Left colon (tissue), 2 donors: ENCODE data around the gene ROPN1. TPM values are rescaled to one million over a fixed set of nuclear protein-coding genes. Genes with fewer than 3 reads are reported as not detected.
"Not testable (repeated sequence)": the region's sequence is repeated elsewhere in the genome, so short reads cannot be mapped to it uniquely, and the experiment has no call there.

ENCODE experiments used
- ATAC-seq: fragments of 200-7000 bp; cut with Tn5 transposase; one replicate; pipeline ENCODE4 v1.9.1; 2020; ENCODE audit warnings: mild to moderate bottlenecking, moderate library complexity
- DNase-seq, 2 donors: peaks; one replicate each; pipeline ENCODE4 v3.0.0-alpha.2; 2020
- intact Hi-C, 2 donors: fragments of 100-400 bp; cut with DNase I in 1 of 2; cut with micrococcal nuclease in 1 of 2; formaldehyde crosslinking; loops; one replicate each; pipeline versions ENCODE4 v1.11.2 to v1.14.0; 2022; cut with DNase I, micrococcal nuclease
- total RNA-seq, 2 donors: library from RNA; stranded (reverse); fragmentation: NEBNext Ultra II Directional; extraction: Animal tissue kit (Norgen Biotek cat#: 25700); gene quantifications; one replicate each; pipeline ENCODE4 v1.2.1, GENCODE V29; 2021
- donor health status: DM: no; HTN: no; CAD: no.
- donor health status: DM: yes; HTN: yes; CAD: no.

ROPN1 gene
- total RNA-seq, 2 donors from 2014 or later: 2.0 to 3.2 TPM

GRCh38 chr3:124007186-124007585, 15.3 kb upstream of the ROPN1 start:
- no peak for ATAC-seq
- DNase-seq: no peak
- intact Hi-C loops: no loop called here

- intact Hi-C loops: not testable (repeated sequence)
- ATAC-seq: peak; percentile 32
Observed at GRCh38 chr3:124002405-124003079, 10.6 kb upstream of the ROPN1 start.

GRCh38 chr3:124001366-124001765, 9.4 kb upstream of the ROPN1 start:
- ATAC-seq, intact Hi-C loops, DNase-seq: not testable (repeated sequence)

More at GRCh38 chr3:124002405-124003079, 10.6 kb upstream of the ROPN1 start:
- not testable (repeated sequence) for DNase-seq

- intact Hi-C loops: no loop called here
- no peak for DNase-seq
- ATAC-seq: no peak
Observed at GRCh38 chr3:123997543-123997942, 5.6 kb upstream of the ROPN1 start.

- intact Hi-C loops: no loop called here
- ATAC-seq (no peak), DNase-seq (no peak)
Observed at GRCh38 chr3:123993818-123994217, 1.9 kb upstream of the ROPN1 start.

GRCh38 chr3:123986427-123986826, 5.5 kb downstream of the ROPN1 start:
- DNase-seq: no peak
- intact Hi-C loops: no loop called here
- ATAC-seq: no peak

GRCh38 chr3:123984957-123985356, 7.0 kb downstream of the ROPN1 start:
- intact Hi-C loops: no loop called here
- no peak for DNase-seq
- ATAC-seq: peak; percentile 79

GRCh38 chr3:123984350-123984749, 7.6 kb downstream of the ROPN1 start:
- intact Hi-C loops: no loop called here
- DNase-seq (no peak), ATAC-seq (no peak)

- intact Hi-C loops: not testable (repeated sequence)
- ATAC-seq: peak; percentile 69
- peak in 1 of 2 donors; percentile 24 for DNase-seq
Observed at GRCh38 chr3:123981317-123981716, 10.6 kb downstream of the ROPN1 start.

- intact Hi-C loops: no loop called here
- no peak for ATAC-seq
Observed at GRCh38 chr3:123980539-123980938, 11.4 kb downstream of the ROPN1 start.

GRCh38 chr3:123979525-123980501, 12.1 kb downstream of the ROPN1 start:
- ATAC-seq (peak; percentile 79), DNase-seq (peak; percentile 24 to 38)
- intact Hi-C loops: not testable (repeated sequence)

More at GRCh38 chr3:123980539-123980938, 11.4 kb downstream of the ROPN1 start:
- DNase-seq: no peak

GRCh38 chr3:123976904-123977303, 15.0 kb downstream of the ROPN1 start:
- ATAC-seq, intact Hi-C loops, DNase-seq: not testable (repeated sequence)

- intact Hi-C loops, DNase-seq: not testable (repeated sequence)
- ATAC-seq: peak; percentile 27
Observed at GRCh38 chr3:123976181-123976898, 15.6 kb downstream of the ROPN1 start.

- DNase-seq, ATAC-seq, intact Hi-C loops: not testable (repeated sequence)
Observed at GRCh38 chr3:123975030-123975429, 16.9 kb downstream of the ROPN1 start.

GRCh38 chr3:123971406-123971805, 20.5 kb downstream of the ROPN1 start:
- intact Hi-C loops: no loop called here
- DNase-seq: no peak
- no peak for ATAC-seq

- DNase-seq, ATAC-seq, intact Hi-C loops: not testable (repeated sequence)
Observed at GRCh38 chr3:123967260-123967659, 24.7 kb downstream of the ROPN1 start.

- peak; percentile 29 for ATAC-seq
- DNase-seq, intact Hi-C loops: not testable (repeated sequence)
Observed at GRCh38 chr3:123966799-123967198, 25.1 kb downstream of the ROPN1 start.

- ATAC-seq, DNase-seq, intact Hi-C loops: not testable (repeated sequence)
Observed at GRCh38 chr3:123964793-123965192, 27.1 kb downstream of the ROPN1 start.

- intact Hi-C loops: no loop called here
- ATAC-seq: no peak
- DNase-seq: no peak
Observed at GRCh38 chr3:123961508-123961856, 30.4 kb downstream of the ROPN1 start.
